NCI-H2171 (cell line): ENCODE data around the gene CSPG4.
"Not testable (repeated sequence)": the region's sequence is repeated elsewhere in the genome, so short reads cannot be mapped to it uniquely, and the experiment has no call there.

Experiments used
- DNase-seq: peaks from one replicate; lab custom pipeline; 2025; lab: John Stamatoyannopoulos, UW

The CSPG4 gene

GRCh38 chr15:75648156-75649000, 64.3 kb downstream of the CSPG4 start:
- no peak for DNase-seq

GRCh38 chr15:75647370-75648155, 65.1 kb downstream of the CSPG4 start, which contains the start of gene SNX33:
TSS of gene SNX33 (plus strand) at chr15:75647912. CDS start at chr15:75649103, 1,191 bp downstream.
- DNase-seq, result peak; percentile 40

- no peak for DNase-seq
Measured at GRCh38 chr15:75646944-75647364, 65.7 kb downstream of the CSPG4 start.

- no peak for DNase-seq
Measured at GRCh38 chr15:75646112-75646943, 66.3 kb downstream of the CSPG4 start.

- DNase-seq, result no peak
Measured at GRCh38 chr15:75644376-75644775, 68.3 kb downstream of the CSPG4 start.

GRCh38 chr15:75641603-75642002, 71.0 kb downstream of the CSPG4 start:
- no peak for DNase-seq

- DNase-seq, result no peak
Measured at GRCh38 chr15:75641179-75641503, 71.5 kb downstream of the CSPG4 start.

GRCh38 chr15:75640483-75641178, 72.0 kb downstream of the CSPG4 start:
- DNase-seq, result peak; percentile 44

- peak; percentile 98 for DNase-seq
Measured at GRCh38 chr15:75639709-75640482, 72.8 kb downstream of the CSPG4 start, which contains the start of gene IMP3. TSS of gene IMP3 (minus strand) at chr15:75640224. CDS start at chr15:75640168, 56 bp downstream.

GRCh38 chr15:75639191-75639708, 73.4 kb downstream of the CSPG4 start:
- no peak for DNase-seq

GRCh38 chr15:75637245-75638009, 75.2 kb downstream of the CSPG4 start:
- no peak for DNase-seq

- no peak for DNase-seq
Measured at GRCh38 chr15:75636026-75636425, 76.6 kb downstream of the CSPG4 start.

- not testable (repeated sequence) for DNase-seq
Measured at GRCh38 chr15:75633922-75634321, 78.7 kb downstream of the CSPG4 start.

GRCh38 chr15:75631935-75632334, 80.7 kb downstream of the CSPG4 start:
- DNase-seq, result no peak

GRCh38 chr15:75625542-75626347, 86.9 kb downstream of the CSPG4 start, which contains the start of gene SNUPN:
TSS of gene SNUPN (minus strand) at chr15:75625725. CDS start at chr15:75621051, 4,674 bp downstream.
- DNase-seq, result peak; percentile 91
